ENCODE measurements around the gene GALNS. TPM values are rescaled to one million over a fixed set of nuclear protein-coding genes. Genes with fewer than 3 reads are reported as not detected.

GALNS gene
- total and polyA plus RNA-seq, 2 of the 4 experiments (the other 2 are of a cell fraction), result 7.2 to 32.5 TPM

DNA sequence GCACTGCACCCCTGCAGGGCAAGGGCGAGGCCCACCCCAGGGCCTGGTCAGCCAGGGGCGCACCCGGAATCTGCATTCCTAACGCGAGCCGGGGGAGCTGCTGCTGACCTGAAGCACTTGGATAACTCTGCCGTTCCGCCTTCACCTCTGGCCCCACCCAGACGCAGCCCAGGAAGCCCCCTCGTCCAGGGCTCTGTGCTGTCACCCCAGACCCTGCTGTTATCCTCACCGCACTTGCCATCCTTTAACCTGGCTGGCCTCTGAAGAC lies 23.0 kb upstream of the GALNS start:
- no peaks in the 10 kb centered on the region for H3K9me1 ChIP-seq (ENCODE audit: insufficient read depth, low read length)
- no peak overlapping the region for H2AFZ ChIP-seq (replicated peaks; ENCODE audit: low read length, poor library complexity)
- no peak overlapping the region for H3K18ac ChIP-seq (ENCODE audit: low read depth, low read length)
- no peak overlapping the region for H2BK120ac ChIP-seq (ENCODE audit: low read depth, low read length)
- no peaks in the 10 kb centered on the region for H3K79me1 ChIP-seq (ENCODE audit: low read depth in 1 of 2, low read length in 2 of 2)
- no peak overlapping the region for H2BK20ac ChIP-seq (ENCODE audit: low read depth, low read length)
- H3K27ac ChIP-seq (ENCODE audit: insufficient read depth, low read length), result no peak overlapping the region
- no peak overlapping the region for H3K23ac ChIP-seq (ENCODE audit: low read depth, low read length)
- no CpG with 5 or more reads among the region's 11 CpGs for WGBS, 2 experiments (ENCODE audit: extremely low coverage in 2 of 2, insufficient read length in 1 of 2)
- TF ChIP-seq, protein P1, sequence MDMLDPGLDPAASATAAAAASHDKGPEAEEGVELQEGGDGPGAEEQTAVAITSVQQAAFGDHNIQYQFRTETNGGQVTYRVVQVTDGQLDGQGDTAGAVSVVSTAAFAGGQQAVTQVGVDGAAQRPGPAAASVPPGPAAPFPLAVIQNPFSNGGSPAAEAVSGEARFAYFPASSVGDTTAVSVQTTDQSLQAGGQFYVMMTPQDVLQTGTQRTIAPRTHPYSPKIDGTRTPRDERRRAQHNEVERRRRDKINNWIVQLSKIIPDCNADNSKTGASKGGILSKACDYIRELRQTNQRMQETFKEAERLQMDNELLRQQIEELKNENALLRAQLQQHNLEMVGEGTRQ (IDR thresholded peaks at IDR 0.05; ENCODE audit: low read depth, low read length), result no peak
- TF ChIP-seq RAD21 (IDR thresholded peaks at IDR 0.05; ENCODE audit: low read length), result no peak
- no peak for TF ChIP-seq MXI1 (IDR thresholded peaks at IDR 0.05; ENCODE audit: borderline replicate concordance, low read depth, low read length)
- no peak for TF ChIP-seq RCOR1 (IDR thresholded peaks at IDR 0.05; ENCODE audit: insufficient replicate concordance, low read length)
- no peak for TF ChIP-seq BHLHE40 (IDR thresholded peaks at IDR 0.05; ENCODE audit: low read depth, low read length)
- TF ChIP-seq SMC3 (IDR thresholded peaks at IDR 0.05; ENCODE audit: low read depth, low read length), result no peak
- no peak for TF ChIP-seq POLR2A (IDR thresholded peaks at IDR 0.05; ENCODE audit: low read depth, low read length)
- no peak for TF ChIP-seq NFE2L2 (IDR thresholded peaks at IDR 0.05; ENCODE audit: low read depth, low read length)
- TF ChIP-seq CEBPB (IDR thresholded peaks at IDR 0.05; ENCODE audit: low read depth, low read length), result no peak
- no peak for TF ChIP-seq MAZ (IDR thresholded peaks at IDR 0.05; ENCODE audit: borderline replicate concordance, low read depth, low read length)
- TF ChIP-seq MAFK (IDR thresholded peaks at IDR 0.05; ENCODE audit: low read depth, low read length), result no peak
- no peak overlapping the region for H2BK15ac ChIP-seq (ENCODE audit: low read depth, low read length)
- no peak overlapping the region for H3K4me3 ChIP-seq (ENCODE audit: insufficient read depth, low read depth, low read length)
- H3K36me3 ChIP-seq (ENCODE audit: control insufficient read depth, insufficient read depth, low read length), result no peaks in the 10 kb centered on the region
- H3K4me2 ChIP-seq (ENCODE audit: low read depth, low read length), result no peak overlapping the region
- no peak overlapping the region for H3K9ac ChIP-seq (ENCODE audit: low read depth, low read length)
- CTCF ChIA-PET, result interaction anchor here (1.4 kb wide), 1 partner anchor 22 kb away, joined by 5 read pairs; no protein-coding TSS in a partner anchor
- no peaks in the 10 kb centered on the region for H3K4me1 ChIP-seq (ENCODE audit: control insufficient read depth, insufficient read depth, low read length)
- no peaks in the 10 kb centered on the region for H3K9me3 ChIP-seq (ENCODE audit: control insufficient read depth, insufficient read depth, low read length)
- intact Hi-C loops (cut with micrococcal nuclease) (no loop called here), dilution Hi-C loops (cut with HindIII; ENCODE audit: low sequenced_read_pairs, unreplicated experiment) (no loop called here), in situ Hi-C loops (cut with MboI; ENCODE audit: low sequenced_read_pairs) (no loop called here)
- H3K14ac ChIP-seq (replicated peaks; ENCODE audit: low read depth, low read length), result no peak overlapping the region
- no peaks in the 10 kb centered on the region for H4K20me1 ChIP-seq (ENCODE audit: insufficient read depth, low read length)
- no peak overlapping the region for H3K4ac ChIP-seq (ENCODE audit: low read depth, low read length)
- BruUV-seq (replicated peaks), result no TSS peak
- no peak overlapping the region for H3K56ac ChIP-seq (ENCODE audit: extremely low read depth, insufficient read depth, low read length)
- H3K27me3 ChIP-seq (ENCODE audit: control insufficient read depth, insufficient read depth, low read length), result peaks cover 42% of the 10 kb centered on the region
- H4K5ac ChIP-seq (ENCODE audit: low read depth, low read length), result no peak overlapping the region
- H2AK9ac ChIP-seq (replicated peaks; ENCODE audit: low read depth, low read length, poor library complexity), result no peak overlapping the region
- H2BK5ac ChIP-seq (ENCODE audit: low read depth, low read length, poor library complexity, severe bottlenecking), result no peak overlapping the region
- POLR2A ChIA-PET (ENCODE audit: unreplicated experiment), result no interaction called here
- H4K8ac ChIP-seq (ENCODE audit: low read depth in 2 of 2, low read length in 2 of 2), result no peak overlapping the region
- ATAC-seq (ENCODE audit: low read depth) (no peak), DNase-seq (no peak)
- H4K91ac ChIP-seq (ENCODE audit: insufficient read depth, low read depth, low read length), result no peak overlapping the region
- no peak overlapping the region for H2AK5ac ChIP-seq (ENCODE audit: low read depth, low read length)

All from IMR-90 (cell line).